ENCODE measurements around the gene SHISAL2A.

Gene SHISAL2A

DNA sequence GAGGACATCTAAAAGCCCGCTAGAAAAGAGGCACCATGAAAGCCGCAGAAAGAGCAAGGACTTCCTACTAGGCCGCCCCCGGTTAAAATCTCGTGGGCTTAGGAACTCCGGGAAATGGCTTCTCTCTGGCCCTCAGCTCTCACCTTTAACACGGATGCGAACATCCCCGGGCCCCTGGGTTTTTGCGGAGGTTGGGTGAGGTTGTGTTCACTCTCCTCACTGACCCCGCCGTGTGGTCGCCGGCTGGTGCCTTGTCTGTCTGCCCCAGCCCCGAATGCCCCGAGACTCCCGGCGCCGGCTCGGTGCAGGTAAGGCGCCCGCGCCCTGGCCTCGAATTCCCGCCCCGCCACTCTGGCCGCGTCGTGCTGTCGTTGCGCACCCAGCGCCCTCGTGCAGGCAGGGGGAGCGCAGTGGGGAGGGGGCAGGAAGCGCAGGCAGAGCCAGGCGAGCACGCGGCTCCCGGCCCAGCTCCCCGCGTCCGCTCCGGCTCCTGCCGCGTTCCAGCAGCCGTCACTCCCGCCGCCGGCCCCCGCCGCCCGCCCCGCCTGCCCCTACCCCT lies at the start of gene SHISAL2A:
SHISAL2A (plus strand) TSS at position 437 of the 559 bp plus-strand sequence. CDS start 326 bp downstream, outside the sequence.
- peak; percentile 76 for DNase-seq

DNA sequence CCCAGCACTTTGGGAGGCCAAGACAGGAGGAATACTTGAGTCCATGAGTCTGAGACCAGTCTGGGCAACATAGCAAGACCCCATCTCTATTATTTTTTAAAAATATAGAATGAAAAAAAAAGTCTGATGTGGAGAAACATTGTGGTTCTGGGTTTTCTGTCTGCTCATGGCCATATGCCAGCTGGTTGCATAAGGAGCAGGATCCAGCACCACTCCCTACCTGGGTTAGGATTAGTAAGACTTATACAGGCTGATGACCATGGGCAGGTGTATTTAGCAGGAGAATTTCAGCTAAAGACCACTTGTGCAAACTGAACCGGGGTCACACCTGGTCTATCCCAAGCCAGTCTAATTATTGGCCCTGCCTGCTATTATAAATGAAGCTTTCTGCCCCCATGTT lies 47.5 kb upstream of the SHISAL2A start:
- DNase-seq = no peak

DNA sequence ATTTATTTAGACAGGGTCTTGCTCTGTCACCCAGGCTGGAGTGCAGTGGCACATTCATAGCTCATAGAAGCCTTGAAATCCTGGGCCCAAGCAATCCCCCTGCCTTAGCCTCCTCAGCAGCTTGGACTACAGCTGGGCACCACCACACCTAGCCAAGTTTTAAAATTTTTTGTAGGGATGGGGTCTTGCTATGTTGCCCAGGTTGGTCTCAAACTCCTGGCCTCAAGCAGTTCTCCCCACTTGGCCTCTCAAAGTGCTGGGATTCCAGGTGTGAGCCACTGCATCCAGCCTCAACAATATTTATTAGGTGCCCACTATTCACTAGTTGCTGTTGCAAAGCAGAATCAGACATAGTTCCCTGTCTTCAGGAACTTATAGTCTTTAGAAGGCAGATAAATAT lies 44.9 kb upstream of the SHISAL2A start:
- DNase-seq = no peak

DNA sequence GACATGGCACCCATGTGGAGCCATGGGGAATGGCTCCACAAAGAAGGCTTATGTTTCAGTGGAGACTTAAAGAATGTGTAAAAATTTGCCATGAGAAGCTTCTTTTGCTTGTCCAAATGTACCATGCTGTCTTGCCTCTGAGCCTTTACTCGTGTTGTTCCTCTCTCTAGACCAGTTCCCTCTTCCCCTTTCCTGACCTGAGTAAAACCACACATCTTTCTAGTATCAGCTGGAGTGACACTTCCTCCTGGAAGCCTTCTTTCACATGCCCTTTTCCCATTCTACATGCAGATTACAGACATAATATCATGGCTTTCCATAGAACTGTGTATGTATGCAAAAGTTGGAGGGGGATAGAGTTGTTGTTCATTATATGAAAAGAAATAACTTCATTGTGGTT lies 44.4 kb upstream of the SHISAL2A start:
- no peak for DNase-seq

DNA sequence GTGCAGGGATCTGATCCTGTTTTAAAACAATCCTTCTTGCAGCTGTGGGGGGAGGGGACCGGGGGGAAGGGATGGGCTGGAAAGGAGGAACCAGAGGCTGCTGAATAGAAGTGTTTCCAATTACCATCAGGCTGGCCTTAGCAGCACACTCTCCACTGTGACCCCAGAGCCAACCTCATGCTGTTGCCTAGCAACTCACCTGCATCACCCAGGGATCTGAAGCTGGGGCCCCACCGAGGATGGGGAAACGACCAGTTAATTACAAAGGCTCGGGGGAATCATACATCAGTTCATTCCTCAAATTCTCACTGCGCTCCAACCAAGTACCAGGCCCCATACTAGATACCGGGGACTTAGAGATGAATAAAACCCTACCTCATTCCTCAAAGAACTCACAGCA lies 42.7 kb upstream of the SHISAL2A start:
- peak; percentile 55 for DNase-seq

DNA sequence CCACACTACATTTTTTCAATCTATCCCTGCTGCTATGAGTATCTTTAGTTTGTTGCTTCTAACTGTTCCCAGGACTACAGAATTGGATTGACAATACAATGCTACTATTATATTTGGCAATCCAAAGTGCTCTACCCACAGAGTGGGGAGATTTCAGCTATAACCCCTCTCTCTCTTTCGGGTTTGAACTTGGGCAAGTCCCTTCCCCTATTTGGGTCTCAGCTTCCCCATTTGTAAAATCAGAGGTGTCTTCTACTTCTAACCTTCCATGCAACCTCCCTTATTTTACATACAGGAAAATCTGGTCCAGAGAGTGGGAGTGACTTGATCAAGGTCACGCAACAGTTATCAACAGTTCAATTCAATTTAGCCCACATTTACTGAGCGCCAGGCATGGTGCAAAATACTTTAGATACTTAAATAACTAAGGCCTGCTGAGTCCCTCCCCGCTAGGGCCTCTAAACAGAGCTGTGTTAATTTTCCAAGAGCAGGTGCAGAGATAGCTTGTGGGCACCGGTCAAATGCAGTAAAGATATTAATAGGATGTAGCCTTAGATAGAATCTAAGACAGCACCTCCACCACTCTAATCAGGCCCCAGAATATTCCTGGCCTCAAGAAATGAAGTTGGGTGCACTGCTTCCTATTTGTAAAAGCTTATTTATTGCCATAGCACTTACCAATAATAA lies 40.2 kb upstream of the SHISAL2A start:
- peak; percentile 27 for DNase-seq

DNA sequence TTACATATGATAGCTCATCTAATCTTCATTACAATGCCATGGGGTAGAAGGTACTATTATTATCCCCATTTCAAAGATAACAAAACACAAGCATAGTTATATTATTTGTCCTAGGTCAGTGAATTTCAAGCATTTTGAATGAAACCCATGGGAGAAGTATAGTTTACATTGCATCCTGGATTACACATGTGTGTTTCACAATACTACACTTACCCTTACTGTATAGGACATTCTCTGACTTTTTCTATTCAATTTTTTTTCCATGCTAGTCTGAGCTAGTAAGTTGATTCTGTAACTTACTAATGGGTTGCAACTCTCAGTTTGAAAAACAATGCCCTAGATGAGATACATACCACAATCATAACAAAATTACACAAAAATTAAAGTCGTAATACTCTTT lies 39.5 kb upstream of the SHISAL2A start:
- no peak for DNase-seq

DNA sequence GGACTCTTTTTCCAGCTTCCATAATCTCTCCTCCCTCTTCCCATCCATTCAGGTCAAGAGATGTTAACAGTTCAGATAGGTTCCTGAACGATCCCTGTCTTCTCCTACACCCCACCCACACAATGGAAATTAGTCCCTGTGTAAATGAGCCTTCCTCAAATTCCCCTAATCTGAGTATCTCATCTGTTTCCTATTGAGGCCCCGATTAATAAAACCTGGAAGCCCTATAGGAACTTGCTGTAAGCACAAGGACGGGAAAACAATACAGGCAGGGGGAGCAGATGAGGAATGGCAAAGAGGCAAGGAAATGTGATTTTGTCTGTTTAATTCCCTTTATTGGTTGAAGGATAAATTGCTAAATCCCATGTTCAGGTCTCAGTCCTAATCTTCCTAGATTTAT lies 37.9 kb upstream of the SHISAL2A start:
- no peak for DNase-seq

DNA sequence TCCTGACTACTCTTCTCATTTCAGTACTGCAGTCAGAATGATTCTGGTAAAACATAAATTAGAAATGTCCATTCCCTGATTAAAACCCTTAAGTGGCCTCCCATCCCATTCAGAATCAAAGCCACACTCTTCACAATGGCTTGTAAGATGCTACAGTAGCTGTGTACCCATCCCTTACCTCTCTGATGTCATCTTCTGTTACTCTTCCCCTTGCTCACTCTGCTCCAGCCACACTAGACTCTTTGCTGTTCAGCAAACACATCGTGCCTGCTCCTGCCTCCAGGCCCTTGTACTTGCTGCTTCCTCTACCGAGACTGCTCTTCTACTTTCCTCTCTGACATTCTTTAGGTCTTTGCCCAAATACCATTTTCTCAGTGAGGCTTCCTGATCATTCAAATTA lies 35.1 kb upstream of the SHISAL2A start:
- DNase-seq = no peak

DNA sequence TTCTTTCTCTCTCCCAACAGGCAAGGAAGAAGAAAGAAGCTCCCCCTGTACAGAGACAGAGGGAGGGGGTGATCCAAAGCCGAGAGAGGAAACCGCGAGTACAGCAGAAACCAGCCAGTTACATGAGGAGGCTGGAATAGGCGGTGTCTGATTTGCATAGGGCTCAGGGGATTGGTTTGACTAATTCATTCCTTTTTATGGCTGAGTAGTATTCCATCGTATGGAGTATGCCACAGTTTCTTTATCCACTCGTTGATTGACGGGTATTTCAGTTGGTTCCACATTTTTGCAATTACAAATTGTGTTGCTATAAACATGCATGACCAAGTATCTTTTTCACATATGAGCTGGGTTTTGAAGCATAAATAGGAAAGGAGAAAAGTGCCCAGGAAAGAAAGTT lies 34.2 kb upstream of the SHISAL2A start:
- no peak for DNase-seq

DNA sequence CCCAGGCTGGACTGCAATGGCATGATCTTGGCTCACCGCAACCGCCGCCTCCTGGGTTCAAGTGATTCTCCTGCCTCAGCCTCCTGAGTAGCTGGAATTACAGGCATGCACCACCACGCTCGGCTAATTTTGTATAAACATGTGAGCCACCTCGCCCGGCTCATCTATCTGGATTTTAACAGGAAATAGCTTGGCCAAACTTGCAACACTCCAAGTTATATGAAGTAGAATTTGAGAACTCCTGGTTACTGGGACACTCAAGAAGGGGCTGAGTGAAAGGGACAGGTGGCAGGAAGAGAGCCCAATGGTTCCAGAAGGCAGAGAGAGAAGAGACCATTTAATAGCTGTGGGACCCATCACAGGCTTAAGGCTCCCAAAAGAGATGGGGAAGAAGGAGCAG lies 33.7 kb upstream of the SHISAL2A start:
- no peak for DNase-seq

DNA sequence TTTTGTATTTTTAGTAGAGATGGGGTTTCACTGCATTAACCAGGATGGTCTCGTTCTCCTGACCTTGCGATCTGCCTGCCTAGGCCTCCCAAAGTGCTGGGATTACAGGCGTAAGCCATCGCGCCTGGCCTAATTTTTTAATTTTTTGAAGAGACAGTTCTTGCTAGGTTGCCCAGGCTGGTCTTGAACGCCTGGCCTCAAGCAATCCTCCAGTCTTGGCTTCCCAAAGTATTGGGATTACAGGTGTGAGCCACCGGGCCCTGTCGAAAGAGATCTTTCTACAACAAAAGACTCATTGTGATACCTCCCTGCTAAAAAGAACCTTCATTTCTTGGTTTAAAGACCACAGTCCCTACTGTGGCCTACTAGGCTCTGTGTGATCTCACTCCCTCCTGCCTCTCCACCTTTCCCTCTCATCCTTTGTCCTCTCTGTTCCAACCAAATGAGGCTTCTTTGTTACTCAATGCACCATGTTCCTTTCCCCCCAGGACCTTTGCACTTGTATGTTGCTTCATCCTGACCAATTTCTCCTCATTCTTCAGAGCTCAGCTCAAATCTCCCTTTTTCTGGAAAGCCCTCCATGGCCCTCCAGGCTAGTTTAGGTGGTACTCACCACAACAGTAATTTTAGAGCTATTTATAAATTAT lies 32.3 kb upstream of the SHISAL2A start:
- no peak for DNase-seq

DNA sequence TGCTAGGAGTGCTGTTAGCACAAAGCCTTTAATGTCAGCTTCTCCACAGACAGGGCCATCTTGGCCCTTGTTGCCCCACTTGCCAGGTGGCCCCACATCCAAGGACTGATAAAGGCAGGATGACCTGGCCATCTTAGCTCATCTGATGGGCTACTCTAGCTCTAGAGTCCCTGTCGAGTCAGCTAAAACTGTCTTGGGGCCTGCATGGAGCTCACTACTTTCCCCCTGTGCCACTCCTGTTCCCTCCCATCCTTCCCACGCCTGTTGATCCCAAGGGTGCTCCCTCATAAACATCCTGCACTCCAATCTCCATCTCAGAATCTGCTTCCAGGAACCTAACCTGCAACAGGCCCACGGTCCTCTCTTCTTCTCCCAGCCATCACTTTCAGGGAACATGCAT lies 31.4 kb upstream of the SHISAL2A start:
- DNase-seq = no peak

DNA sequence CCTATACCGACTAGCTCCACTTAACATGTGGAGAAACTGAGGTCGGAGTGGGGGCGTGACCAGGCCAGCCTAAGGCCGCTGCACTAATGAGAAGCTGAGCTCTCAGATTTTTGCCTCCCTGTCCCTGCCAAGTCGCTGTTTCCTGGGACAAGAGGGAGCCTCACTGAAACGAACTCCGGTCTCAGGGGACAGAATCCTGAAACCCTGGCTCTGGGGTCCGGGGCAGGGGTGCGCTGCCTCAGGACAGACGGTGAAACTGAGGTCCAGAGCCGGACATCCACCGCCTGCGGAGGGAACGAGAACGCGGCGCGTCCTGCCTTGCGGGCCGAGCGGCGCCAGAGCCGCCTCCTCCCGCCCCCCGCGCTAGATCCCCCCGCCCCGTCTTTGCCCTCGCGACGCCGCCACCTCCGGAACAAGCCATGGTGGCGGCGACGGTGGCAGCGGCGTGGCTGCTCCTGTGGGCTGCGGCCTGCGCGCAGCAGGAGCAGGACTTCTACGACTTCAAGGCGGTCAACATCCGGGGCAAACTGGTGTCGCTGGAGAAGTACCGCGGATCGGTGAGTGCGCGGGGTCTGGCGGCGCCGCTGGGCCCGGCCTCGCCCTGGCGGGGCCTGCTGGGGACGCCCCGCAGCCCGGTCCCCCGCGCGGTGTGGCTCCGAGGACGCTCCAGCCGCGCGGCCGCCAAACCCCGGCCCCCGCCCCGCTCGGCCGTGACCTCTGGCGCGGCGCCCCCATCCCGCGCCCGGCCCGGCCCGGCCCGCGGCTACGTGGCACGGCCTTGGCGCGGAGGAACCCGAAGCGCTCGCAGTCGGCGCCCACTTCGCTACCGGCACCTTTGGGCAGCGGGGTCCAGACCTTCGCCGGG lies 30.7 kb upstream of the SHISAL2A start, which contains the start of gene GPX7:
GPX7 (plus strand) TSS at position 381 of the 865 bp plus-strand sequence; CDS start at position 420, 39 bp downstream.
- DNase-seq = peak; percentile 71

DNA sequence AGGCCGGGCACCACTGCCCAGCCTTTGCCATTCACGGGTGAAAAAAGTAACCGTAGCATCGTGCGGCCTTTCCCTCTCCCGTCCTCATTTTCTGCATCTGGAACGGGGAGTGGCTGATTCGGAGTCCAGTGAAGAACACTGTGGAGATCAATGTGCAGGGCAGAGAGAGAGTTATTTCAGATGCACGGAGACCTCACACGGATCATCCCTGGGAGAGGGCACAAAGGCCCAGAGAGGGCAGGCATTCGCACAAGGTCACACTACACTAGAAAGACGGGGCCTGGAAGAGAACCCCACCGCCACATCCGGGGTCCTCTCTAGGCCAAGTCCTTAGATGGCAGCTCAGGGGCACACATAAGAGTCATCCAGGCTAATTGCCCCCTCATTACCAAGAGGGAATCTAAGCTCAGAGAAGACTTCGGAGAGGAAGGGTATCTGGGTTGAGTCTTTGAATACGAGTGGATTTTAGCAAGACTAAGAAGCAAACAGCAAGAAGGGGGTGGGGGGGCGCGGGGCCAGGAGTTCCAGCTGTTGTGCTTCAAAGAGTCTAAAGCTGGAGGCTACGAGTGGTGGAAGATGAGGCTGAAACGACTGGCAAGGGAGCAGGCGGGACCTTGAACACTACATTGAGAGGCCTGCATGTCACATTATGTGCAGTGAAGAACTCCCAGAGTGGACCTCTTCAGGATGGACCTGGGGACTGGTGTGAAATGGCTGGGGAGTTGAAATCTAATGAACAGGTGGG lies 29.9 kb upstream of the SHISAL2A start:
- peak; percentile 30 for DNase-seq

DNA sequence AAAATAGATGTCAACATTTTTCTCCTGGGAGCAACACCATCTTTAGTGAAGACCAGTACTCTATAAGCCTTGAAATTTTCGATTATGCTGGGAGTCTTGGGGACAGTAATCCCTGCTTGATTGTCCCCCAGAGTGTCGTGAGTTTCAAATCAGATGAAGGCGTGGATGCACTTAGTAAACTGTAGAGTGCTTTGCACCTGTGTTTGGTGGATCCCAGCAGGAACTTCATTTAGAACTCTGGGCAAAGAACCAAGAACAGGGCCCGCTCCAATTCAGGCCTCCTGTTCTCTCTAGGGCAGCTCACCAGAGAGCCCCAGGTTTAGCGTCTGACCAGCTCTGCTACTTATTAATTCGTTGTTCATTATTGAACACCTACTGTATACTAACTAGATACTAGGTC lies 29.3 kb upstream of the SHISAL2A start:
- DNase-seq = no peak

DNA sequence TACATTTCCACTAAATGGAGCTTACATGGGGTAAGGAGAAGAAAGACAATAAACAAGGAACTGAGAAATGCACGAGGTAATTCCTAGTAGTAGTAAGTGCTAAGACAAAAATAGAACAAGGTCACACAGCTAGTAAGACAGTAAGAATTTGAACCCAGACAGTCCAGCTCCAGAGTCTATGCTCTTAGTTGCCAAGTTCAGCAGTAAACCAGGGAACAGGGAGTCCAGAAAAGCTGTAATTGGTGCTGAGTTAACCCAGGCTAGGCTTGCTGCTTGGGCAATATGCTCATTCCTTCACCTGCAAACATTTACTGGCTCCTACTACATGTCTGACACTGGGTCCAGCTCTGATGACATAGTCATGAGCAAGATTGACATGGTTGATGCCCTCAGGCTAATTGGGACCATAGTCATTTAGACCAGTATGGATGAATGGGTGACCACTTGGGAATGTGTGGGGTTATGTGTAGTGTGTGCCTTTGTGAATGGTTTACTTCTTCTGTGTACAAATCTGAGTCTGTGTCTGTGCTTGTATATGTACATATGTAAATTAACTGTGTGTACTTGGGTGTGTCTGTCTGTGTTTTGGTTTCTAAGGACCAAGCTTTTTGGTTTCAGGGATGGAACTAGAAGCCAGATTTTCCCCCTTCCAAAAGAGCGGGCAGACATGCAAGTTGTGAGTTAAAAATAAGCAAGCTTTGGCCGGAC lies 28.8 kb upstream of the SHISAL2A start:
- no peak for DNase-seq

DNA sequence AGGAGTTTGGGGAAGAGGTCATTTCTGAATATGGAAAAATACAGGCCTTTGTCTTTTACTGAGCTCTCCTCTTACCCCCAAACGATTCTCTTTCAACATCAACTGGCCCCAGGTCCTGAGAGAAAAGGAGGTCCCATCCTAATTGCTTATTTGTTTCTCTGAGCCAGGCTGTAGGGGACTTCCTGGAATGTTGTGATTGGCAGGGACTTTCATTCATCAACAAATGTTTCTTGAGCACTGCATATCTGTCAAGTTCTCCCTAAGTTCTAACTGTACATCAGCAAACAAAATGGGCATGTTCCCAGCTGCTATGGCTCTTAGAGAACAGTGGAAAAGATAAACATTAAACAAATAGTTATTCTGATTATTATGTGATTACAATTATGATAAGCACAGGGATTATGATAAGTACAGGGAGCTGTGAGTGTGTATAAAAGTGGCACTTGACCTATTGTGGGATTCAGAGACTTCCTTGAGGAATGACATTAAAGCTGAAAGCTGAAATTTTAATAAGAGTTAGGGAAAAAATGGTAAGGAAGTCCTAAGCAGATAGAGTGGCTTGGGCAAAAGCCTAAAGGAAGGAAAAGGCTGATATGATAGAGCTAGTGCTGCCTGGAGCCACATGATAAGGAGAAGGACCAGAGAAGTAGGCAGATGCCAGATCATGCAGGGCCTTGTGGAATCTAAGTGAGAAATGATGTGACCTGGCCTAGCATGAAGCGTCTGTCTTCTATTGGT lies 19.2 kb upstream of the SHISAL2A start:
- DNase-seq = no peak

DNA sequence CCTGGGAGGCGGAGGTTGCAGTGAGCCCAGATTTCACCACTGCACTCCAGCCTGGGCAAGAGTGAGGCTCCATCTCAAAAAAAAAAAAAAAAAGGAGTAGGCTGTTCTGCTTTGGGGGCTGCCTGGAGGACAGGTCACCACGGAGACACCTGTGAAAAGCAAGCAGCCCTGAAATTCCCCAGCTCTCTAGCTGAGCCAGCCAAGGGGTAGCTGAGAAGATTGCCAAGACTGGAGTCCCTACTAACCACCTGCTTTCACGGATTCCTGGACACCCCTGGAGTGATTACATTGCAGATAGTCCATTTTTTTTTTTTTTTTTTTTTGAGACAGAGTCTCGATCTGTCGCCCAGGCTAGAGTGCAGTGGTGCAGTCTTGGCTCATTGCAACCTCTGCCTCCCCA lies 18.3 kb upstream of the SHISAL2A start:
- no peak for DNase-seq

DNA sequence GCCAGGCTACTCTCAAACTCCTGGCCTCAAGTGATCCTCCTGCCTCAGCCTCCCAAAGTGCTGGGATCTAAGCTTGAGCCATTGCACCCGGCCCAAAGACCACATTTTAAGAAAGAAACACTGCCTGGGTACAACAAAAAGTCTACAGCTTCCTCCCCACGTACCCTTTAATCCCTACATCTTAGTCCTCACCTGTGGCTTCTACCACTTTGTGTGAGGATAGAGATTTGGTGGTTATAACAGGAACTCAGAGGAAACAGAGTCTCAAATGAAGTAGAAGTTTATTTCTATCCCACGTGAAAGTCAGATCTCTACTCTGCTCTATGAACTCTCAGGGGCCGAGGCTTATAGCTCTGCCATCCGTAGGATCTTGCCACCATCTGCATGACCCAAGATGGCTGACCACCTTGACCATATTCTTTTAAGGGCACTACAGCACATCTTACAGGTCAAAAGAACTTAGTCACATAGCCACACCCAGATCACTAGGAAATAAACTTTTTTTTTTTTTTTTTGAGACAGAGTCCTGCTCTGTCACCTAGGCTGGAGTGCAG lies 17.4 kb upstream of the SHISAL2A start:
- DNase-seq = no peak

DNA sequence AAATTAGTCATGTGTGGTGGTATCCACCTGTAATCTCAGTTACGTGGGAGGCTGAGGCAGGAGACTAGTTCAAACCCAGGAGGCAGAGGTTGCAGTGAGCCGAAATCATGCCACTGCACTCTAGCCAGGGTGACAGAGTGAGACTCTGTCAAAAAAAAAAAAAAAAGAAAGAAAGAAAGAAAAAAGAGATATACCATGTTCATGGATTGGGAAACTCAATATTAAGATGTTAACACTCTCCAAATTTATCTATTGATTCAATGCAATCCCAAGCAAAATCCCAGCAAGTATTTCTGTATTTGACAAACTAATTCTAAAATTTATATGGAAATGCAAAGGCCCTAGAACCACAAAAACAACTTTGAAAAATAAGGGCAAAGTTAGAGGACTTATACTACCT lies 11.0 kb upstream of the SHISAL2A start:
- no peak for DNase-seq

Measured in NCI-H146 (cell line).